Esophagus muscularis mucosa (tissue), 4 donors: Measurements from ENCODE around the gene SEMA7A. TPM values are rescaled to one million over a fixed set of nuclear protein-coding genes. Genes with fewer than 3 reads are reported as not detected.
"Not testable (repeated sequence)": the region's sequence is repeated elsewhere in the genome, so short reads cannot be mapped to it uniquely, and the experiment has no call there.

Experiments
- DNase-seq: peaks from one replicate; pipeline ENCODE4 v3.0.0-alpha.2; 2017; ENCODE audit errors: extremely low spot score
- H3K27ac ChIP-seq, 4 donors: fragments of 200-600 bp; sonication (generic); replicated peaks in 1 of 4; 1 replicate in 3 of 4; 2 replicates in 1 of 4; pipeline ENCODE4 v1.5.1; 2016 to 2019; ENCODE audit warnings: mild to moderate bottlenecking in 1 of 4
- H3K27me3 ChIP-seq, 4 donors: fragments of 200-600 bp; sonication (generic); one replicate each; pipeline versions ENCODE4 v1.5.1 to v1.6.0; 2016 to 2019
- H3K36me3 ChIP-seq, 4 donors: fragments of 200-600 bp; sonication (generic); one replicate each; pipeline ENCODE4 v1.5.1; 2016 to 2019
- H3K4me1 ChIP-seq, 4 donors: fragments of 200-600 bp; sonication (generic); one replicate each; pipeline ENCODE4 v1.5.1; 2016 to 2019
- H3K4me3 ChIP-seq, 4 donors: fragments of 200-600 bp; sonication (generic); 1 replicate in 2 of 4; 2 replicates in 2 of 4; pipeline ENCODE4 v1.5.1; 2016 to 2019; ENCODE audit warnings: mild to moderate bottlenecking in 4 of 4, moderate library complexity in 1 of 4
- H3K9me3 ChIP-seq, 4 donors: fragments of 200-600 bp; sonication (generic); 1 replicate in 3 of 4; 2 replicates in 1 of 4; pipeline ENCODE4 v1.5.1; 2016 to 2019
- CTCF ChIP-seq, 3 experiments: fragments of 200-600 bp in 2 of 3; fragments of 450-650 bp in 1 of 3; sonication (generic) in 2 of 3; IDR thresholded peaks; one replicate each; pipeline ENCODE4 v1.5.1; 2017 to 2019; ENCODE audit warnings: antibody characterized with exemption in 3 of 3, mild to moderate bottlenecking in 2 of 3, moderate library complexity in 1 of 3
- EP300 ChIP-seq: sonication (generic); formaldehyde crosslinking; IDR thresholded peaks from one replicate; pipeline ENCODE4 v1.6.1; 2017; ENCODE audit warnings: antibody characterized with exemption
- POLR2A ChIP-seq: fragments of 450-650 bp; IDR thresholded peaks from one replicate; pipeline ENCODE4 v1.6.1; 2017; ENCODE audit warnings: antibody characterized with exemption, moderate library complexity, mild to moderate bottlenecking, low read depth
- POLR2AphosphoS5 ChIP-seq, 2 donors: sonication (generic); formaldehyde crosslinking; IDR thresholded peaks; one replicate each; pipeline ENCODE4 v1.6.1; 2017; ENCODE audit warnings: antibody characterized with exemption in 2 of 2
- WGBS: methylation state at CpG from one replicate; pipeline ENCODE4 v1.1.5; 2018; 5-methylcytosine and 5-hydroxymethylcytosine counted together
- intact Hi-C: fragments of 100-400 bp; cut with DNase I; formaldehyde crosslinking; loops from one replicate; pipeline ENCODE4 v1.15.1; 2023
- total RNA-seq, 4 donors: library from RNA; depleted of rRNA; stranded (reverse); fragments of >200 nt; gene quantifications; one replicate each; pipeline versions ENCODE4 v1.1.0 to v1.2.1, GENCODE V29; 2016

The SEMA7A gene
- total RNA-seq, 4 donors from 2014 or later = 1.2 to 4.1 (median 2.7) TPM

GRCh38 chr15:74392451-74392830 lies 41.3 kb downstream of the SEMA7A start:
- 47% methylated on average over 8 of the region's 8 CpGs for WGBS
- Histone ChIP-seq H3K36me3 (no peaks in the 10 kb centered on the region), H3K9me3 (no peaks in the 10 kb centered on the region), H3K4me1 (no peaks in the 10 kb centered on the region), H3K27me3 (peaks cover 0 to 1% (median 0%) of the 10 kb centered on the region in 4 donors), H3K4me3 (no peak overlapping the region), H3K27ac (no peak overlapping the region)
- intact Hi-C loops = no loop called here
- DNase-seq = no peak
- TF ChIP-seq CTCF (IDR thresholded peaks at IDR 0.05) = no peak
- no peak for TF ChIP-seq POLR2AphosphoS5 (IDR thresholded peaks at IDR 0.05)
- no peak for TF ChIP-seq POLR2A
- no peak for TF ChIP-seq EP300

- no peak for TF ChIP-seq CTCF (IDR thresholded peaks at IDR 0.05)
- no peak for TF ChIP-seq EP300
- TF ChIP-seq POLR2A = no peak
- TF ChIP-seq POLR2AphosphoS5 (IDR thresholded peaks at IDR 0.05) = no peak
- Histone ChIP-seq H3K4me1 (no peaks in the 10 kb centered on the region), H3K4me3 (no peak overlapping the region), H3K9me3 (no peaks in the 10 kb centered on the region), H3K36me3 (no peaks in the 10 kb centered on the region), H3K27me3 (no peaks in the 10 kb centered on the region), H3K27ac (no peak overlapping the region)
- 74% methylated on average over 9 of the region's 9 CpGs for WGBS
- no peak for DNase-seq
- intact Hi-C loops = no loop called here
Observed at GRCh38 chr15:74391582-74392450, 41.9 kb downstream of the SEMA7A start.

- peaks cover 0 to 9% (median 4%) of the 10 kb centered on the region in 4 donors for H3K4me1 ChIP-seq
- DNase-seq = no peak
- H3K27ac ChIP-seq = no peak overlapping the region
- H3K9me3 ChIP-seq = no peaks in the 10 kb centered on the region
- TF ChIP-seq CTCF (IDR thresholded peaks at IDR 0.05) = no peak
- no peak for TF ChIP-seq POLR2AphosphoS5 (IDR thresholded peaks at IDR 0.05)
- H3K27me3 ChIP-seq = no peaks in the 10 kb centered on the region
- WGBS = 79% methylated on average over 11 of the region's 12 CpGs
- no peak overlapping the region for H3K4me3 ChIP-seq
- H3K36me3 ChIP-seq = no peaks in the 10 kb centered on the region
- intact Hi-C loops = no loop called here
Observed at GRCh38 chr15:74390647-74391288, 43.0 kb downstream of the SEMA7A start.

- H3K27ac ChIP-seq, H3K9me3 ChIP-seq, H3K27me3 ChIP-seq, H3K4me3 ChIP-seq, DNase-seq, H3K36me3 ChIP-seq, intact Hi-C loops: not testable (repeated sequence)
- peaks cover 0 to 13% (median 9%) of the 10 kb centered on the region in 4 donors for H3K4me1 ChIP-seq
- 100% methylated on average over 9 of the region's 11 CpGs for WGBS
Observed at GRCh38 chr15:74390049-74390646, 43.6 kb downstream of the SEMA7A start.
